Measurements from ENCODE around the gene COL26A1. TPM values are rescaled to one million over a fixed set of nuclear protein-coding genes. Genes with fewer than 3 reads are reported as not detected.
"Not testable (repeated sequence)": the region's sequence is repeated elsewhere in the genome, so short reads cannot be mapped to it uniquely, and the experiment has no call there.

COL26A1 gene
- total and polyA plus RNA-seq, 5 donors: 0.09 to 0.11 TPM; not detected in 3

DNA sequence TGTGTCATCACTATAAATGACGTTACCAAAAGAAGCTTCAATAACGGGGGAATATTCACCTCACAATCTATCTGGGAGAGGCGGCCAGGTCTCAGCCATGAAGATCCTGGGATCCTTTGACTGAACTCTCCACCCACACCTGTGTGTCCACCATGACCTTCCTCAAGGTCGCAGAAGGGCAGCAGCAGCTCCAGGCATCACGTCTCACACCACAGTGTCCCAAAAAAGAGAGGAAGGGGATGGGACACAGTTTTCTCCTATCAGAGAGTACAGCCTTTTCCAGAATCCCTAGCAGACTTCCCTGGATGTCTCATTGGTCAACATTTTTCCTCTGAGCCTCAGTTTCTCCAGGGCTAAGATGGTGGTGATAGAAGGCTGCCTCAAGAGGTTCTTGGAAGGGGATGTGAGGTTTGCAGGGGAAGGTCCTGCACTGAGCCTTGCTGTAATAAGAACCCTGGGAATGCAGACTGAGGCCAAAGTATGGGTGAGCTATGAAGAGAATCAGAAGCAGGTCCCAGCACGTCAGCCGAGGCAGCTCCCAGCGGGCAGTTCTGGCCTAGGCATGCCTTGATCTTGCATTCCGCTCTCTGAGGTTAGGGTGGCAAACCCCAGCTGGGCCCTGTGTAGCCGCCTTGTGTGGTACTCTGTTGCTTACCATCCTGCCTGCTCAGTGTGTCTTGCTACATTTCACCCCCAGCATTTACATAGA is 63.8 kb downstream of the COL26A1 start:
- no peaks in the 10 kb centered on the region for H3K9me3 ChIP-seq (ENCODE audit: control insufficient read depth, low read length)
- DNase-seq (no peak), ATAC-seq (no peak)
- H3K4me1 ChIP-seq (ENCODE audit: control insufficient read depth, insufficient read depth, low read length): no peaks in the 10 kb centered on the region
- H3K4me3 ChIP-seq (ENCODE audit: low read length): no peak overlapping the region
- 87% methylated on average over 10 of the region's 10 CpGs for WGBS
- no peaks in the 10 kb centered on the region for H3K27me3 ChIP-seq (ENCODE audit: control insufficient read depth, insufficient read depth)
- intact Hi-C loops (cut with DNase I): no loop called here
- H3K27ac ChIP-seq (ENCODE audit: low read length): no peak overlapping the region

DNA sequence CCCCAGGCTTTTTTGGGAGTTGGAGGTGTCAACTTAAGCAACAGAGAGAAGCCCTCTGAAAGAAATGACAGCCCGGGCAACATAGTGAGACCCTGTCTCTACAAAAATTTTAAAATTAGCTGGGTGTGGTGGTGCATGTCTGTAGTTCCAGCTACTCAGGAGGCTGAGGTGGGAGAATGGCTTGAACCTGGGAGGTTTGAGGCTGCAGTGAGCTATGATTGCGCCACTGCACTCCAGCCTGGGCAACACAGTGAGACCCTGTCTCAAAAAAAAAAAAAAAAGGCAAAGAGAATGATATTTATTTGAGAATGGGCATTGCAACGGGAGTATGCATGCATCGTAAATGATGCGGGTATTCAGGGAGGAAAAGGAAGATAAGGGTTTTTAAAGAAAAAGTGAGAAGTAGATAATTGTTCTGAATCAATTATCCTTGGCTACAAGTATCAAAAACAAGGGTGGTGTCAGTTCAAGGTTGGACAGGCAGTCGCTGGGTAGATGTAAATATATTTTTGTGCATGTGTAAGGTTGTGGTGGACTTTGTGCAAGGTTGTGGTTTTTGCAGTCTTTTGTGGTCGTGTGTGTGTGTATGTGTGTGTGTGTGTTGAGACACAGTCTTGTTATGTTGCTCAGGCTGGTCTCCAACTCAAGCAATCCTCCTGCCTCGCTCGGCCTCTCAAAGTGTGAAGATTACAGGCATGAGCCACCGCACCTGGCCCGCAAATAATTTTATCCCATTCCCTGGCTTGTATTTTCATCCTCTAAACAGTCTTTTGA is 65.6 kb downstream of the COL26A1 start:
- WGBS: 79% methylated on average over 11 of the region's 11 CpGs
- no peaks in the 10 kb centered on the region for H3K4me1 ChIP-seq (ENCODE audit: control insufficient read depth, insufficient read depth, low read length)
- no peak for DNase-seq
- H3K27me3 ChIP-seq (ENCODE audit: control insufficient read depth, insufficient read depth): no peaks in the 10 kb centered on the region
- H3K27ac ChIP-seq (ENCODE audit: low read length): no peak overlapping the region
- H3K4me3 ChIP-seq (ENCODE audit: low read length): no peak overlapping the region
- ATAC-seq: no peak
- intact Hi-C loops (cut with DNase I): no loop called here
- no peaks in the 10 kb centered on the region for H3K9me3 ChIP-seq (ENCODE audit: control insufficient read depth, low read length)

DNA sequence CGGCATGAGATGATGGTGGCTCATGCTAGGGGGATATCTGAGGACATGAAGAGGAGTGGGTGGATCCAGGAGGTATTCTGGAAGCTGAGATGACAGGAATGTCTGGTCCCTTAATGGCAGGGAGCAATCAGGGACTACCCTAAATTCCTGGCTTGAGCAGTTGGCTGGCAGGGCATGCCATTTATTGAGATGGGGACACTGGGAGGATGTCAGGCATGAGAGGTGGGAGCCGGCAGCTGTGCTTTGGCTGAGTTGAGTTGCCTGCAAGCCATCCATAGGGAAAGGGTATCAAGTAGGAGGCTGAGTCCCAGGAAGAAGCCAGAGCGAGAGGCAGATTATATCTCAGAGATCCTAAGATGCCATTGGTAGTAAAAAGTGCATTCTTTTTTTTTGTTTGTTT is 69.6 kb downstream of the COL26A1 start:
- WGBS: 90% methylated on average over 3 of the region's 3 CpGs
- no peak overlapping the region for H3K27ac ChIP-seq (ENCODE audit: low read length)
- DNase-seq: no peak
- H3K27me3 ChIP-seq (ENCODE audit: control insufficient read depth, insufficient read depth): no peaks in the 10 kb centered on the region
- no peak overlapping the region for H3K4me3 ChIP-seq (ENCODE audit: low read length)
- no peaks in the 10 kb centered on the region for H3K4me1 ChIP-seq (ENCODE audit: control insufficient read depth, insufficient read depth, low read length)
- H3K9me3 ChIP-seq (ENCODE audit: control insufficient read depth, low read length): no peaks in the 10 kb centered on the region
- no peak for ATAC-seq
- intact Hi-C loops (cut with DNase I): no loop called here

DNA sequence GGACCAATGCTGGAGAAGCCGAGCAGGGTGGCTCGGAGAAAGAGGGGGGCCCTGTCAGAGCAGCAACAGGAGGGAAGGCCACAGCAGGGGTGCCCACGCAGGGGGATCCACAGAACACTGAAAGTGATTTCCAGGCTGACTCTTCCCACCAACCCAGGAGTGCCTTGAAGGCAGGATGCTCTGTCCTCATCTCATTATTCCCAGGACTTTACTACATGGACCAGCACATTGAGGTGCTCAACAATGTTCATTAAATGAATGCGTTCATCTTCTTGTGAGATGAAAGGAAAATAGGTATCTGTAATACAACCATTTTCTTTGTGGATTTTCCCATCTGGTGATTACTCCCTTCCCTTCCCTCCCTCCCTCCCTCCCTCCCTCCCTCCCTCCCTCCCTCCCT is 71.0 kb downstream of the COL26A1 start:
- no peak overlapping the region for H3K4me3 ChIP-seq (ENCODE audit: low read length)
- no peak for DNase-seq
- H3K27ac ChIP-seq (ENCODE audit: low read length): no peak overlapping the region
- intact Hi-C loops (cut with DNase I): no loop called here
- no peaks in the 10 kb centered on the region for H3K27me3 ChIP-seq (ENCODE audit: control insufficient read depth, insufficient read depth)
- H3K4me1 ChIP-seq (ENCODE audit: control insufficient read depth, insufficient read depth, low read length): no peaks in the 10 kb centered on the region
- H3K9me3 ChIP-seq (ENCODE audit: control insufficient read depth, low read length): no peaks in the 10 kb centered on the region
- WGBS: 80% methylated on average over 4 of the region's 4 CpGs
- ATAC-seq: no peak

DNA sequence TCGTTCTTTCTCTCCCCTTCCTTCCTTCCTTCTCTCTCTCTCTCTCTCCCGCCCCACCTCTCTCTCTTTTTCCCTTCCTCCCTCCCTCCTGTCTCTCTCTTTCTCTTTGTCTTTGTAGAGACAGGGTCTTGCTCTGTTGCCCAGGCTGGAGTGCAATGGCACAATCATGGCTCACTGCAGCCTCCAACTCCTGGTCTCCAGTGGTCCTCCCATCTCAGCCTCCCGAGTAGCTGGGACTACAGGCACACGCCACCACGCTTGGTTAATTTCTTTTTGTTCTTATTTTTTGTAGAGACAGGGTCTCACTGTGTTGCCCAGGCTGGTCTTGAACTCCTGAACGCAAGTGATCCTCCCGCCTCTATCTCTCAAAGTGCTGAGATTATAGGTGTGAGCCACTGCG is 71.5 kb downstream of the COL26A1 start:
- WGBS: 88% methylated on average over 8 of the region's 8 CpGs
- H3K4me1 ChIP-seq (ENCODE audit: control insufficient read depth, insufficient read depth, low read length); H3K4me3 ChIP-seq (ENCODE audit: low read length); H3K27me3 ChIP-seq (ENCODE audit: control insufficient read depth, insufficient read depth); H3K9me3 ChIP-seq (ENCODE audit: control insufficient read depth, low read length); DNase-seq; intact Hi-C loops (cut with DNase I); H3K27ac ChIP-seq (ENCODE audit: low read length); ATAC-seq: not testable (repeated sequence)

DNA sequence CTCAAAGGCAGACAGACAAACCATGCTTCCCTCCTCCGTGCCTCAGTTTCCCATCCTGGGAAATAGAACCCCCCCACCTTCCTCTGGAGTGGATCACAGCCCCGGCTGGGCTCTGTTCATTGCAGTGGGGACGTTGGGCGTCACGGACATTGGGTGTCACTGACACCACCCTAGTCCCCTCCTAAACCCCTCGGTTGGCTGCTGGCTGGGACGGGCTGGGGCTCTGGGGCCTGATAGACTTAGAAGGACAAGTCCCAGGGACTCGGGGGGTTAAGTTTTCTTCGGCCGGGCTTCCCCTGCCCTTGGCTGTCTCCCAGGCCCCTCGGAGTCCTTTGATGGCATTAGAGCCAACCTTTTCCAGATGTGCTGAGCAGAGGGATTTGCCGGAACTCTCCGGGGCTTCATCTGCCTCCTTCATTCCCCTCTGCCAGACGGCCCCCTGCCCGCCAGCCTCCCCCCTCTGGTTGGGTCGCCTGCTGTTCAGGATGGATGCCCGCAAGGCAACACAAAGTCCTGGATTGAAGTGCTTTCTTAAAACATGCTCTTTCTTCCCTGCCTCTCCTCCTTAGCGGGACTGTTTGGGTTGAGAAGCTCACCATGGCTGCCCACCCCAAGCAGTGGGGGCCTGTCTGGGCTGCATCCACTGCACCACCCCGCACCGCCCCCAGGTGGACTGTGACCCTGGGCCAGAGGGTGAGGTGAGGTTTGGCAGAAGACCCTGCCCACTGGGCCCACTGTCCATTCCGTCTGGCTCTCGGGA is 73.0 kb downstream of the COL26A1 start:
- Histone ChIP-seq H3K9me3 (ENCODE audit: control insufficient read depth, low read length) (no peaks in the 10 kb centered on the region), H3K4me1 (ENCODE audit: control insufficient read depth, insufficient read depth, low read length) (no peaks in the 10 kb centered on the region), H3K27ac (ENCODE audit: low read length) (no peak overlapping the region), H3K27me3 (ENCODE audit: control insufficient read depth, insufficient read depth) (no peaks in the 10 kb centered on the region), H3K4me3 (ENCODE audit: low read length) (no peak overlapping the region)
- ATAC-seq (no peak), DNase-seq (no peak)
- WGBS: 36% methylated on average over 22 of the region's 22 CpGs
- intact Hi-C loops (cut with DNase I): no loop called here

DNA sequence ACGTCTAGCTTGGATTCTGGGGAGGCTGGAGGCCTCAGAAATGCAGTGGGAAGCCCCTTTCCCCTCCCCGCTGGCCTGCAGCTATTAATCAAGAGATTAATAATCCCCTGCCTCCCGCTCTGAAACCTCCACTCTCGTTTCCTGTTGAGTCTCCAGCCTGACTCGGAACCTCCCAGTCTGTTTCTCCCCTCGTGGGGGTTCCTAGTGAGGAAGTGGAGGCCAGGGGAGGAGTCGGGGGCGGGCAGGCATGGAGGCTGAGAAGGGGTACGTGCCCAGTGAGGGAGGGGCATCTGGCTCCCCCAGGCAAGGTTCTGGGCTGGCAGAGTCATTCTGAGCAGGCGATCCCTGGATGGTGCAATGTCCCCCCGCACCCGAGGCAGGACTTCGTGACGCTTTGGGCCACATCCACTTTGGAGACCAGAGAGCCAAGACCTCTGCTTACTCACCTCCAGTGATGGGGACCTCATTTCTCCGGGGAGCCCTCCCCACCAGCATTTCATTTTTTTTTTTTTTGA is 73.6 kb downstream of the COL26A1 start:
- H3K27me3 ChIP-seq (ENCODE audit: control insufficient read depth, insufficient read depth): no peaks in the 10 kb centered on the region
- no peaks in the 10 kb centered on the region for H3K9me3 ChIP-seq (ENCODE audit: control insufficient read depth, low read length)
- H3K4me1 ChIP-seq (ENCODE audit: control insufficient read depth, insufficient read depth, low read length): no peaks in the 10 kb centered on the region
- no peak for ATAC-seq
- intact Hi-C loops (cut with DNase I): no loop called here
- H3K4me3 ChIP-seq (ENCODE audit: low read length): no peak overlapping the region
- DNase-seq: no peak
- 42% methylated on average over 15 of the region's 15 CpGs for WGBS
- no peak overlapping the region for H3K27ac ChIP-seq (ENCODE audit: low read length)

DNA sequence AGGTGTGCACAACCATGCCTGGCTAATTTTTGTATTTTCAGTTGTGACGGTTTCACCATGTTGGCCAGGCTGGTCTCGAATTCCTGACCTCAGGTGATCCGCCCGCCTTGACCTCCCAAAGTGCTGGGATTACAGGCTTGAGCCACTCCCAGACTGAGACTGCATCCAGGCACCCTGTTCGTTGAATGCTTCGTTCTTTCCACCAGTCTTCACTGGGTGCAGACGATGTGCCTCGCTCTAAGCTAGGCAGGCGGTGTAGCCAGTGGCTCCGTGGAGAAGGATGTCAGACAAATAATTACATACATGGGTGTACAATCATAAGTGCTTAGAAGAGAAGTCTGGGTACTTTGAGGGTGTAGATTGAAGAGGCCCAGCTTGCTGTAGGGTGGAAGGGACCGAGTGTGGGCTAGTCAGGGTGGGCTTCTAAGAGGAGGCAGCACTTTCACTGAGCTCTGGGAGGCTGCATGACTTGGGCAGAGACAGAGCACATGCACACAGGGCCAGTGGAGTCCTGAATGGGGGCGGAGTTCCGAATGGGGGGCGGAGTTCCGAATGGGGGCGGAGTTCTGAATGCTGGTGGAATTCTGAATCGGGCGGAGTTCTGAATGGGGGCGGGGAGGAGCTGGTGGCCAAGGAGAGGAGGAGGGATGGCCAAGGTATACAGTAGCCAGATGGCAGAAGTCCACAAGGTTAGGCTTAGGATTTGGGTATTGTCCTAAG is 74.3 kb downstream of the COL26A1 start:
- no peaks in the 10 kb centered on the region for H3K27me3 ChIP-seq (ENCODE audit: control insufficient read depth, insufficient read depth)
- WGBS: 69% methylated on average over 19 of the region's 19 CpGs

DNA sequence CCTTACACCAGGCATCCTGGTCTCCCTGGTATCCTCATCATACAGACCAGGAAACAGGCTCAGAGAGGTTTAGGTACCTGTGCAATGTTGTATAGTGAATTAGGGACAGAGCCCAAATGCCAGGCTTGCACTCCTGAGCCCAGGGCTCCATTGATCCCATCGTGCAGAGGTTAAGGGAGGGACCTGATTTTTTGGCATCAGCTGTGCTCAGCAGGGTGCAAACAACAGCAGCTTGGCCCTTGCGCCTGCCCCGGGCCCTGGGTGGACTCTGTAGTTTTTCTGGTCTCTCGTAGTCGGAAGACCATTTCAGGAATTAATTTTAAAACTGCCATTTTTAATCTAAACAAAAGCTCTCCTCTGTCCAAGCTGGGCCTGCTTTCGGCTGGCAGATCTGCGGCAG is 79.2 kb downstream of the COL26A1 start:
- DNase-seq: no peak
- ATAC-seq: no peak
- H3K27me3 ChIP-seq (ENCODE audit: control insufficient read depth, insufficient read depth): no peaks in the 10 kb centered on the region
- H3K4me1 ChIP-seq (ENCODE audit: control insufficient read depth, insufficient read depth, low read length): no peaks in the 10 kb centered on the region
- no peak overlapping the region for H3K4me3 ChIP-seq (ENCODE audit: low read length)
- intact Hi-C loops (cut with DNase I): no loop called here
- H3K9me3 ChIP-seq (ENCODE audit: control insufficient read depth, low read length): no peaks in the 10 kb centered on the region
- no peak overlapping the region for H3K27ac ChIP-seq (ENCODE audit: low read length)
- WGBS: 61% methylated on average over 7 of the region's 7 CpGs

More for the DNA sequence above, 74.3 kb downstream of the COL26A1 start:
- Histone ChIP-seq H3K4me3 (ENCODE audit: low read length) (no peak overlapping the region), H3K4me1 (ENCODE audit: control insufficient read depth, insufficient read depth, low read length) (no peaks in the 10 kb centered on the region), H3K9me3 (ENCODE audit: control insufficient read depth, low read length) (no peaks in the 10 kb centered on the region), H3K27ac (ENCODE audit: low read length) (no peak overlapping the region)
- intact Hi-C loops (cut with DNase I): no loop called here
- DNase-seq (no peak), ATAC-seq (no peak)

DNA sequence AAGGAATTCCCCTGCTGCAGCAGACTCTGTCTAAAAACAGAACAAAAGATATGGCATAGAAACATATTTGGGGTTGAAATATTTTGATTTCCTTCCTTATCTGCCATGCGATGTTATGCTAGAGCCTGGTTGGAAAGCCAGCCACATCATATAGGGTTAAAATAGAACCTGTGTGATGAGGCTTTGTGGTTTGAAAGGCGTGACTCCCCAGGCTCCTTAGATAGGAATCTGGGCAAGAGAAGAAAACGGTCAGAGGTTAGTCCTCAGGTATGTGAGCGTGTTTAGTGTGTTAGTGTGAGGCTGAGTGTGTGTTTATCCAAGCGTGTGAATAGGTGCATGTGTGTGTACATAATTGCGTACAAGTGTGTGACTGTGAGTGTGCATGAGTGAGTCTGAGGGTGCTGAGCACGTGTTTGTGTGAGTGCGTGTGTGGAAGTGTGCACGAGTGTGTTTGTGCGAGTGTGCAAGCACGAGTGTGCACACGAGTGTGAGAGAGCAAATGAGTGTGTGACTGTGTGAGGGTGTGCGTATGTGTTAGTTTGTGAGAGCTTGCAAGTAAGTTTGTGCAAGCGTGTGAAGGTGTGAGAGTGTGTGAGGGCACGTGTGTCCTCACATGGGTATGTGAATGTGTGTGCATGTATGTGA is 79.9 kb downstream of the COL26A1 start:
- WGBS: 59% methylated on average over 15 of the region's 15 CpGs
- Histone ChIP-seq H3K9me3 (ENCODE audit: control insufficient read depth, low read length) (no peaks in the 10 kb centered on the region), H3K4me3 (ENCODE audit: low read length) (no peak overlapping the region), H3K27ac (ENCODE audit: low read length) (no peak overlapping the region), H3K27me3 (ENCODE audit: control insufficient read depth, insufficient read depth) (no peaks in the 10 kb centered on the region), H3K4me1 (ENCODE audit: control insufficient read depth, insufficient read depth, low read length) (no peaks in the 10 kb centered on the region)
- no peak for DNase-seq
- no peak for ATAC-seq
- intact Hi-C loops (cut with DNase I): no loop called here
